Neural cell (in vitro differentiated cells): ENCODE data around the gene TRIM72.

Experiments used
- CTCF ChIP-seq: fragments of 450-650 bp; IDR thresholded peaks from 2 replicates; pipeline ENCODE4 v1.5.1; 2014; ENCODE audit warnings: antibody characterized with exemption, mild to moderate bottlenecking, moderate library complexity; ENCODE audit not compliant: poor library complexity, severe bottlenecking
- EP300 ChIP-seq: fragments of 450-650 bp; conservative IDR thresholded peaks from 2 replicates; pipeline ENCODE4 v1.6.1; 2014; ENCODE audit warnings: antibody characterized with exemption, mild to moderate bottlenecking, moderate library complexity; ENCODE audit not compliant: poor library complexity, severe bottlenecking
- EZH2 ChIP-seq: fragments of 200-600, 300-800 bp; shearing (Covaris generic), sonication (generic); IDR thresholded peaks from 2 replicates; pipeline ENCODE4 v1.6.1; 2014; ENCODE audit warnings: antibody characterized with exemption, low read length, borderline replicate concordance, mild to moderate bottlenecking; ENCODE audit not compliant: insufficient read depth, poor library complexity, severe bottlenecking
- POLR2AphosphoS5 ChIP-seq: IDR thresholded peaks from 2 replicates; pipeline ENCODE4 v1.6.1; 2012
- REST ChIP-seq: IDR thresholded peaks from 2 replicates; pipeline ENCODE4 v1.6.1; 2012; ENCODE audit warnings: borderline replicate concordance
- TAF1 ChIP-seq: IDR thresholded peaks from 2 replicates; pipeline ENCODE4 v1.6.1; 2012; ENCODE audit warnings: low read depth

- TF ChIP-seq TAF1 (no peak), EZH2 (no peak), CTCF (no peak), REST (no peak), EP300 (no peak), POLR2AphosphoS5 (no peak)
These were observed 9.1 kb downstream of the TRIM72 start for GRCh38 chr16:31223044-31223443.
